ENCODE data around the gene SKA3.
"Not testable (repeated sequence)": the region's sequence is repeated elsewhere in the genome, so short reads cannot be mapped to it uniquely, and the experiment has no call there.

The SKA3 gene

GRCh38 chr13:21139374-21139773 is 37.0 kb downstream of the SKA3 start:
- peak overlapping the region; percentile 71 for H3K4me3 ChIP-seq (ENCODE audit: low read depth, low read length)
- ChIA-PET POLR2A (no interaction called here), CTCF (interaction anchor here (0.6 to 0.9 kb wide), 2 partner anchors 28 to 214 kb away, joined by 3 read pairs; no protein-coding TSS in a partner anchor)
- DNase-seq (ENCODE audit: low read depth, low spot score), result no peak
- TF ChIP-seq CTCF (IDR thresholded peaks at IDR 0.05; ENCODE audit: insufficient read depth, low read length, missing control alignments), result no peak

GRCh38 chr13:21138561-21138960 is 37.8 kb downstream of the SKA3 start:
- POLR2A ChIA-PET, result interaction anchor here (0.6 kb wide), 1 partner anchor 44 kb away, joined by 3 read pairs; no protein-coding TSS in a partner anchor
- no peak for TF ChIP-seq CTCF (IDR thresholded peaks at IDR 0.05; ENCODE audit: insufficient read depth, low read length, missing control alignments)
- CTCF ChIA-PET, result interaction anchor here (0.9 to 2.6 kb wide), 2 partner anchors 194 to 213 kb away, joined by 3 to 15 read pairs; no protein-coding TSS in a partner anchor
- DNase-seq (ENCODE audit: low read depth, low spot score), result no peak
- H3K4me3 ChIP-seq (ENCODE audit: low read depth, low read length), result no peak overlapping the region

GRCh38 chr13:21137696-21138095 is 38.7 kb downstream of the SKA3 start:
- TF ChIP-seq CTCF (IDR thresholded peaks at IDR 0.05; ENCODE audit: insufficient read depth, low read length, missing control alignments), result no peak
- DNase-seq (ENCODE audit: low read depth, low spot score), result no peak
- CTCF ChIA-PET, result interaction anchor here (1.3 to 2.6 kb wide), 3 partner anchors 27 to 198 kb away, joined by 3 to 15 read pairs (median 6); no protein-coding TSS in a partner anchor
- no peak overlapping the region for H3K4me3 ChIP-seq (ENCODE audit: low read depth, low read length)
- POLR2A ChIA-PET, result no interaction called here

GRCh38 chr13:21135833-21136232 is 40.5 kb downstream of the SKA3 start:
- CTCF ChIA-PET, result interaction anchor here (1.2 to 3.2 kb wide), 3 partner anchors 36 to 196 kb away, joined by 3 to 59 read pairs (median 4); no protein-coding TSS in a partner anchor
- POLR2A ChIA-PET; DNase-seq (ENCODE audit: low read depth, low spot score); H3K4me3 ChIP-seq (ENCODE audit: low read depth, low read length): not testable (repeated sequence)

GRCh38 chr13:21134475-21134874 is 41.9 kb downstream of the SKA3 start:
- no peak for TF ChIP-seq CTCF (IDR thresholded peaks at IDR 0.05; ENCODE audit: insufficient read depth, low read length, missing control alignments)
- CTCF ChIA-PET, result interaction anchor here (0.8 to 3.2 kb wide), 7 partner anchors 14 to 194 kb away, joined by 3 to 59 read pairs (median 3); no protein-coding TSS in a partner anchor
- POLR2A ChIA-PET, result no interaction called here
- H3K4me3 ChIP-seq (ENCODE audit: low read depth, low read length), result no peak overlapping the region
- no peak for DNase-seq (ENCODE audit: low read depth, low spot score)

- H3K4me3 ChIP-seq (ENCODE audit: low read depth, low read length), result no peak overlapping the region
- ChIA-PET CTCF (interaction anchor here (0.6 to 3.2 kb wide), 16 partner anchors 9 to 343 kb away, joined by 3 to 59 read pairs (median 3); no protein-coding TSS in a partner anchor), POLR2A (no interaction called here)
- no peak for DNase-seq (ENCODE audit: low read depth, low spot score)
- TF ChIP-seq CTCF (IDR thresholded peaks at IDR 0.05; ENCODE audit: insufficient read depth, low read length, missing control alignments), result no peak
Measured at GRCh38 chr13:21133077-21133476, 43.3 kb downstream of the SKA3 start.

GRCh38 chr13:21130116-21130515 is 46.2 kb downstream of the SKA3 start:
- no peak for TF ChIP-seq CTCF (IDR thresholded peaks at IDR 0.05; ENCODE audit: insufficient read depth, low read length, missing control alignments)
- DNase-seq (ENCODE audit: low read depth, low spot score), result no peak
- CTCF ChIA-PET, result interaction anchor here (0.6 to 3.6 kb wide), 3 partner anchors 22 to 348 kb away, joined by 3 to 29 read pairs (median 3); no protein-coding TSS in a partner anchor
- POLR2A ChIA-PET, result no interaction called here
- H3K4me3 ChIP-seq (ENCODE audit: low read depth, low read length), result no peak overlapping the region
